NB4 (cell line): ENCODE results near the gene CENPF.

Experiments
- DNase-seq: peaks from one replicate; pipeline ENCODE4 v3.0.0; 2010; ENCODE audit warnings: low read depth
- H3K4me3 ChIP-seq: one replicate; pipeline ENCODE4 v1.5.1; 2011; ENCODE audit warnings: mild to moderate bottlenecking, low read depth, low read length, moderate library complexity
- MYC ChIP-seq: IDR thresholded peaks from 2 replicates; pipeline ENCODE4 v1.6.1; 2011; ENCODE audit warnings: low read depth, low read length
- POLR2A ChIP-seq: IDR thresholded peaks from 2 replicates; pipeline ENCODE4 v1.6.1; 2011; ENCODE audit warnings: mild to moderate bottlenecking; ENCODE audit not compliant: insufficient read length; ENCODE audit errors: extremely low read depth
- TF ChIP-seq, protein P1 (sequence below): IDR thresholded peaks from one replicate; pipeline ENCODE4 v1.5.1; 2012; ENCODE audit warnings: low read depth, low read length
- TF ChIP-seq, protein P2 (sequence below): IDR thresholded peaks from 2 replicates; pipeline ENCODE4 v1.6.1; 2011; ENCODE audit warnings: low read depth, low read length

The CENPF gene

DNA sequence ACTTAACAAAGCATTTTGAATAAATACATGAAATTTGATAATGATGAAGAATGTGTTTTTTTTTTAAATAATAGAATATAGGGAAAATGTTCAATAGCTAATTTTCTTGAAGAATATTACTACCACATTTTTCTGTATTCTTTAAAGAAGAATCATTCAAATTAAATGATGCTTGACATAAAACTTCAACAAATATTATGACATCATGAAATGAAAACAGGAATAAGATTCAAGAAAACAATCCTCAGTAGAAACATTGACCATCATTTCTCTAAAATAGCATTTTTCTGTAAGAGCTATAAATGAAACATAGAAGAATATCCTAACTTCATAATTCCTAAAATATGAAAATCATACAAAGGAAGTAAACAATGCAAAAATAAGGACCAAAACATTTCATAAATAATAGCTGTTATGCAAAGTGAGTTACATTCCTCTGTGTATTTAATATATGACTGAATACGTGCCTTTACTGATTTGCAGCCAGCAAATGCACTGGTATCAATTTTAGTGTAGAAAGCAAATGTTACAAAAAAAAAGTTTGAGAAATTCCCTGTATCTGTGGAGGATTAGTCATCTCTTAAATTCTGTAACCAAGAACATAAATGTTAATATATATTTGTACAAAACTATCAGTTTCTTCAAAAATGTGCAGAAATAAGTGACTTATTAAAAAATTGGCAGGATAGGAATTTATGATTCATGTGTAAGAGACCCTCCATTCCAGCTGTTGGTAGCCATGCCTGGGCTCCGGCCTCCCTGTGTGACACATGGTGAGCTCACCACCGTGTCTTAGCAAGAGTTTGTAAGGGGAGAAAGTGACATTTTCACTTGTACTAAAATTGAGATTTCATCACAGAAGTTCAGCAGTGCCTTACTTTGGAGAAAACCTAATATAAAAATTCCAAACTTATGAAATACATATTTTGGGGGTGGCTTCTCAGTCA is 36.6 kb upstream of the CENPF start:
- H3K4me3 ChIP-seq, result no peak overlapping the region
- no peak for DNase-seq
- TF ChIP-seq MYC, result no peak
- no peak for TF ChIP-seq POLR2A
- TF ChIP-seq, protein P1, sequence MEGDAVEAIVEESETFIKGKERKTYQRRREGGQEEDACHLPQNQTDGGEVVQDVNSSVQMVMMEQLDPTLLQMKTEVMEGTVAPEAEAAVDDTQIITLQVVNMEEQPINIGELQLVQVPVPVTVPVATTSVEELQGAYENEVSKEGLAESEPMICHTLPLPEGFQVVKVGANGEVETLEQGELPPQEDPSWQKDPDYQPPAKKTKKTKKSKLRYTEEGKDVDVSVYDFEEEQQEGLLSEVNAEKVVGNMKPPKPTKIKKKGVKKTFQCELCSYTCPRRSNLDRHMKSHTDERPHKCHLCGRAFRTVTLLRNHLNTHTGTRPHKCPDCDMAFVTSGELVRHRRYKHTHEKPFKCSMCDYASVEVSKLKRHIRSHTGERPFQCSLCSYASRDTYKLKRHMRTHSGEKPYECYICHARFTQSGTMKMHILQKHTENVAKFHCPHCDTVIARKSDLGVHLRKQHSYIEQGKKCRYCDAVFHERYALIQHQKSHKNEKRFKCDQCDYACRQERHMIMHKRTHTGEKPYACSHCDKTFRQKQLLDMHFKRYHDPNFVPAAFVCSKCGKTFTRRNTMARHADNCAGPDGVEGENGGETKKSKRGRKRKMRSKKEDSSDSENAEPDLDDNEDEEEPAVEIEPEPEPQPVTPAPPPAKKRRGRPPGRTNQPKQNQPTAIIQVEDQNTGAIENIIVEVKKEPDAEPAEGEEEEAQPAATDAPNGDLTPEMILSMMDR, result no peak
- TF ChIP-seq, protein P2, sequence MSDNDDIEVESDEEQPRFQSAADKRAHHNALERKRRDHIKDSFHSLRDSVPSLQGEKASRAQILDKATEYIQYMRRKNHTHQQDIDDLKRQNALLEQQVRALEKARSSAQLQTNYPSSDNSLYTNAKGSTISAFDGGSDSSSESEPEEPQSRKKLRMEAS, result no peak

DNA sequence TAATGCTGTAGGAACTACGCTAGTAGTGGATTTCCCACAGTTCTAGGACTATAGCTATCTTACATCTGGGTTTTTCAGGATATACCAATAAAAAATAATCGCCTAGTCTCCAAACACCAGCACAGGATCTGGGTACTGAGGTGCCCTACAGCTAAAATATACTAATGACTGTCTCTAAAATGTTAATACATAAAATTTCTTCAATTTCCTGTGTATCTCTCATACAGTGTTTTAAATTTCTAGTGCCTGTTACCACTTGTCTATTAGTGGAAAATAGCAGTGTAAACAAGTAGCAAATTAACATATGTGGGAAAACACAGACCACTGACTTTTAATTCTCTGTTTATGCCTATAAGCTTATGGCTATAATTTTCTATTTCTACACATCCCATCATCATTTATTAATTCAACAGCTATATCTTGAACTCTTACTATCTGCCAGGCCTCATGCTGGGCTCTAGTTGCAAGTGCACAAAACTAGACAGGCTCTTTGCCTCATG is 35.5 kb upstream of the CENPF start:
- no peak overlapping the region for H3K4me3 ChIP-seq
- TF ChIP-seq POLR2A (no peak), MYC (no peak)
- TF ChIP-seq, protein P1, result no peak
- TF ChIP-seq, protein P2, result no peak
- no peak for DNase-seq

DNA sequence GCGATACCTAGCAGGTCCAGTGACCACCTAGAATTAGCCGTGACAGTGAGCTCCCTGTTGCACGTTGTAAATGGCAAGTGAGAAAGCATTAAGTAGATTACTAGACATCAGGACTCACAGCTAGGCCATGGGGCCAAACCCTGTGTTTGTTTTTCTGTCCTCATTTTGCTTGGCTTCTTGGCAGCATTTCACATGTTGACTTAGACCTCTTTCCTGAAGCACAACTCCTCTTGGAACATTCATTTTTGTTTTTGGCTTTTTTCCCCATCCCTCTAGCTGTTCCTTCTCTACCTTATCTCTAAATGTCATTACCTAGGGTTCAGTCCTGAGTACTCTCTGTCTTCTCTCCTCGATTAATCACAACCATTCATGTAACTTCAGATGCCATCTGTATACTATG is 34.7 kb upstream of the CENPF start:
- DNase-seq, result no peak
- TF ChIP-seq MYC (no peak), POLR2A (no peak)
- TF ChIP-seq, protein P1, result no peak
- no peak overlapping the region for H3K4me3 ChIP-seq

DNA sequence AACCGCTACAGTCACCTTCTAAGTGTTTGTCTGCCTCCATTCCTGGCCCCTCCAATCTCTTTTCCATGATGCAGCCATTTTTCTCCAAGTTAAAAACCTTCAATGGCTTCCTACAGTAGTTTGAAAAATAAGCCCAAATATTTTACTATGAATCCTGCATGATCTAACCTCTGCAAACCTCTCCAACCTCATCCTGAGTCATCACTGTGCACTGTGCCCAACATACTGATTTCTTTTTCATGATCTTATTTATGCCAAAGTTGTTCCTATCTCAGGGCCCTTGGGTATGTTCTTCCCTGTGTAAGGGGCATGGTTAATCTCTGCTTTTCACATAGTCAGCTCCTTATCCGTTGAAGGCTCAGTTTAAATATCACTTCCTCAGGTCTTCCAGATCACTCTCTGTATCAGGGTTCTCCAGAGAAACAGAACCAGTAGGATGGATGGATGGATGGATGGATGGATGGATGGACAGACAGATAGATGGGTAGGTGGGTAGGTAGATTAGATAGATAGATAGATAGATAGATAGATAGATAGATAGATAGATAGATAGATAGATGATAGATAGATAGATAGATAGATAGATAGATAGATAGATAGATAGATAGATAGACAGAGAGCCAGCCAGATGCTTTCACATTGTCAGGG is 33.5 kb upstream of the CENPF start:
- no peak for TF ChIP-seq MYC
- TF ChIP-seq, protein P1, result no peak
- no peak for TF ChIP-seq POLR2A
- TF ChIP-seq, protein P2, result no peak
- H3K4me3 ChIP-seq, result no peak overlapping the region
- no peak for DNase-seq

DNA sequence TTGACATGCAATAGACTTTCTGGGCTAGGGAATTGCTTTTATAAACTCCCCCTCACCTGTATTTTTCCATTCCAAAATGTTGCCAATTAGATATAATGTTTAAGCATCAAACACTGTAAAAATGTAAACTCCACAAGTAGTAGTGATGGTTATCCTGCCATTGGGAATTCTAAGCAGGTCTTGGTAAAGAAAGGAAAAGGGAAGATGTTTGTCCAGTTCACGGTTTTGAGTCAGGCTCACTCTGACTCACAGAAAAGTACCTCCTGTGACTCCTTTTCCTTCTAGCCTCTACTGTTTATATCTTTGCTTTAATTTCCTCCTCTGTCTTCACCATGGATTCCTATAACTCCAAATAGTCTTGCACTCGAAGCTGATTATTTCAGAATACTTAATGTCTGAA is 32.6 kb upstream of the CENPF start:
- no peak for TF ChIP-seq POLR2A
- TF ChIP-seq, protein P1, result no peak
- TF ChIP-seq MYC, result no peak
- TF ChIP-seq, protein P2, result no peak
- DNase-seq, result no peak
- no peak overlapping the region for H3K4me3 ChIP-seq
